ENCODE results near the gene TBPL1. TPM values are rescaled to one million over a fixed set of nuclear protein-coding genes. Genes with fewer than 3 reads are reported as not detected.
"Not testable (repeated sequence)": the region's sequence is repeated elsewhere in the genome, so short reads cannot be mapped to it uniquely, and the experiment has no call there.

TBPL1 gene
- total RNA-seq, 1 donor from 2014 or later = 40.0 TPM

- Mint-ChIP-seq H3K4me3 (ENCODE audit: unreplicated experiment) (no peak overlapping the region), H3K9me3 (ENCODE audit: unreplicated experiment) (no peaks in the 10 kb centered on the region), H3K4me1 (ENCODE audit: unreplicated experiment) (peaks cover 3% of the 10 kb centered on the region), H3K27ac (ENCODE audit: unreplicated experiment) (no peak overlapping the region), H3K27me3 (ENCODE audit: unreplicated experiment) (peaks cover under 1% of the 10 kb centered on the region), H3K36me3 (ENCODE audit: low read depth, unreplicated experiment) (peaks cover 2% of the 10 kb centered on the region)
- no peak for TF ChIP-seq CTCF (IDR thresholded peaks at IDR 0.05; ENCODE audit: unreplicated experiment)
- no peak for DNase-seq (ENCODE audit: low spot score)
These were observed 25.2 kb downstream of the TBPL1 start for GRCh38 chr6:133977983-133978895.

- Mint-ChIP-seq H3K27ac (ENCODE audit: unreplicated experiment) (no peak overlapping the region), H3K4me3 (ENCODE audit: unreplicated experiment) (no peak overlapping the region), H3K4me1 (ENCODE audit: unreplicated experiment) (peaks cover 6% of the 10 kb centered on the region), H3K27me3 (ENCODE audit: unreplicated experiment) (peaks cover 2% of the 10 kb centered on the region), H3K9me3 (ENCODE audit: unreplicated experiment) (no peaks in the 10 kb centered on the region), H3K36me3 (ENCODE audit: low read depth, unreplicated experiment) (peaks cover 7% of the 10 kb centered on the region)
- no peak for TF ChIP-seq CTCF (IDR thresholded peaks at IDR 0.05; ENCODE audit: unreplicated experiment)
- no peak for DNase-seq (ENCODE audit: low spot score)
These were observed 25.8 kb downstream of the TBPL1 start for GRCh38 chr6:133978896-133979240.

- not testable (repeated sequence) for H3K4me3 Mint-ChIP-seq (ENCODE audit: unreplicated experiment); H3K4me1 Mint-ChIP-seq (ENCODE audit: unreplicated experiment); H3K36me3 Mint-ChIP-seq (ENCODE audit: low read depth, unreplicated experiment); H3K9me3 Mint-ChIP-seq (ENCODE audit: unreplicated experiment); DNase-seq (ENCODE audit: low spot score); H3K27ac Mint-ChIP-seq (ENCODE audit: unreplicated experiment); H3K27me3 Mint-ChIP-seq (ENCODE audit: unreplicated experiment)
These were observed 26.4 kb downstream of the TBPL1 start for GRCh38 chr6:133979269-133979963.

- H3K27me3 Mint-ChIP-seq (ENCODE audit: unreplicated experiment) = peaks cover 2% of the 10 kb centered on the region
- H3K4me3 Mint-ChIP-seq (ENCODE audit: unreplicated experiment) = no peak overlapping the region
- no peak for DNase-seq (ENCODE audit: low spot score)
- H3K4me1 Mint-ChIP-seq (ENCODE audit: unreplicated experiment) = peaks cover 6% of the 10 kb centered on the region
- peaks cover 7% of the 10 kb centered on the region for H3K36me3 Mint-ChIP-seq (ENCODE audit: low read depth, unreplicated experiment)
- no peak overlapping the region for H3K27ac Mint-ChIP-seq (ENCODE audit: unreplicated experiment)
- H3K9me3 Mint-ChIP-seq (ENCODE audit: unreplicated experiment) = no peaks in the 10 kb centered on the region
- TF ChIP-seq CTCF (IDR thresholded peaks at IDR 0.05; ENCODE audit: unreplicated experiment) = no peak
These were observed 27.1 kb downstream of the TBPL1 start for GRCh38 chr6:133980168-133980567.

- H3K9me3 Mint-ChIP-seq (ENCODE audit: unreplicated experiment) = no peaks in the 10 kb centered on the region
- no peak overlapping the region for H3K4me3 Mint-ChIP-seq (ENCODE audit: unreplicated experiment)
- peaks cover 6% of the 10 kb centered on the region for H3K4me1 Mint-ChIP-seq (ENCODE audit: unreplicated experiment)
- peaks cover 7% of the 10 kb centered on the region for H3K36me3 Mint-ChIP-seq (ENCODE audit: low read depth, unreplicated experiment)
- no peak overlapping the region for H3K27ac Mint-ChIP-seq (ENCODE audit: unreplicated experiment)
- peaks cover 2% of the 10 kb centered on the region for H3K27me3 Mint-ChIP-seq (ENCODE audit: unreplicated experiment)
- DNase-seq (ENCODE audit: low spot score) = no peak
- no peak for TF ChIP-seq CTCF (IDR thresholded peaks at IDR 0.05; ENCODE audit: unreplicated experiment)
These were observed 30.3 kb downstream of the TBPL1 start for GRCh38 chr6:133983099-133983939.

Data from endothelial cell (in vitro differentiated cells).